ENCODE results near the gene HSPBP1. TPM values are rescaled to one million over a fixed set of nuclear protein-coding genes. Genes with fewer than 3 reads are reported as not detected.
A peak's percentile ranks its signal among the peaks of the same experiment; 100 is the strongest.

Gene HSPBP1
- total RNA-seq, 2 experiments from 2014 or later = 35.0 to 38.2 TPM

GRCh38 chr19:55312621-55313512 lies 33.0 kb upstream of the HSPBP1 start:
- ATAC-seq (no peak), DNase-seq (no peak)
- Mint-ChIP-seq H3K9me3 (ENCODE audit: low read depth) (no peaks in the 10 kb centered on the region), H3K4me1 (no peaks in the 10 kb centered on the region), H3K4me3 (no peak overlapping the region), H3K36me3 (no peaks in the 10 kb centered on the region), H3K27me3 (no peaks in the 10 kb centered on the region), H3K27ac (no peak overlapping the region)
- CTCF ChIA-PET = interaction anchor here (0.6 to 4.2 kb wide), 4 partner anchors 11 to 171 kb away, joined by 3 to 25 read pairs (median 4); partner anchors contain the start of genes KMT5C and TMEM238

DNA sequence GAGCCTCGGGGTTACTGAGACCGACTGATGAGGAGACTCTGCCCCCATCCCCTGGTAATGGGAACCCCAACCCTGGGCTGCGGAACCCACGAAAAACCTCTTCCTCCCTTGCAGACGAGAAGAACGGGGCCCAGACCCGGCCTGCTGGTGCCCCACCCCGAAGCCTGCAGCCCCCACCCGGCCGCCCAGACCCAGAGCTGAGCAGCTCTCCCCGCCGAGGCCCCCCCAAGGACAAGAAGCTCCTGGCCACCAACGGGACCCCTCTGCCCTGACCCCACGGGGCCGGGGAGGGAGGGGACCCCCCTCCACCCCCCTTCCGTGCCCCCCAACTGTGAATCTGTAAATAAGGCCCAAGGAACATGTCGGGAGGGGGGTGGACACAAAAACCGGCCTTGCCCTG lies 31.9 kb upstream of the HSPBP1 start:
- H3K4me3 Mint-ChIP-seq = no peak overlapping the region
- no peaks in the 10 kb centered on the region for H3K36me3 Mint-ChIP-seq
- H3K4me1 Mint-ChIP-seq = no peaks in the 10 kb centered on the region
- DNase-seq (no peak), ATAC-seq (no peak)
- CTCF ChIA-PET = interaction anchor here (1.1 to 4.2 kb wide), 3 partner anchors 10 to 73 kb away, joined by 3 to 25 read pairs (median 4); partner anchors contain the start of genes KMT5C and TMEM238
- no peaks in the 10 kb centered on the region for H3K27me3 Mint-ChIP-seq
- H3K27ac Mint-ChIP-seq = no peak overlapping the region
- no peaks in the 10 kb centered on the region for H3K9me3 Mint-ChIP-seq (ENCODE audit: low read depth)

- no peaks in the 10 kb centered on the region for H3K27me3 Mint-ChIP-seq
- no peak overlapping the region for H3K27ac Mint-ChIP-seq
- CTCF ChIA-PET = interaction anchor here (1.1 to 4.2 kb wide), 2 partner anchors 10 to 73 kb away, joined by 3 to 25 read pairs; partner anchors contain the start of gene TMEM238
- no peaks in the 10 kb centered on the region for H3K4me1 Mint-ChIP-seq
- H3K36me3 Mint-ChIP-seq = no peaks in the 10 kb centered on the region
- no peak overlapping the region for H3K4me3 Mint-ChIP-seq
- no peaks in the 10 kb centered on the region for H3K9me3 Mint-ChIP-seq (ENCODE audit: low read depth)
- ATAC-seq (no peak), DNase-seq (no peak)
Observed at GRCh38 chr19:55311397-55311796, 31.5 kb upstream of the HSPBP1 start.

GRCh38 chr19:55310498-55310897 lies 30.6 kb upstream of the HSPBP1 start:
- no peak for ATAC-seq
- no peaks in the 10 kb centered on the region for H3K9me3 Mint-ChIP-seq (ENCODE audit: low read depth)
- no peak overlapping the region for H3K4me3 Mint-ChIP-seq
- DNase-seq = no peak
- peaks cover 4% of the 10 kb centered on the region for H3K4me1 Mint-ChIP-seq
- CTCF ChIA-PET = interaction anchor here (4.2 kb wide), 1 partner anchor 9 kb away, joined by 25 read pairs; no protein-coding TSS in a partner anchor
- no peak overlapping the region for H3K27ac Mint-ChIP-seq
- H3K27me3 Mint-ChIP-seq = no peaks in the 10 kb centered on the region
- no peaks in the 10 kb centered on the region for H3K36me3 Mint-ChIP-seq

- Mint-ChIP-seq H3K4me3 (no peak overlapping the region), H3K9me3 (ENCODE audit: low read depth) (no peaks in the 10 kb centered on the region), H3K27me3 (no peaks in the 10 kb centered on the region), H3K36me3 (peaks cover 2% of the 10 kb centered on the region), H3K4me1 (peaks cover 6% of the 10 kb centered on the region), H3K27ac (no peak overlapping the region)
- DNase-seq (no peak), ATAC-seq (no peak)
- CTCF ChIA-PET = interaction anchor here (0.8 kb wide), 1 partner anchor 29 kb away, joined by 3 read pairs; the partner anchor contains the start of gene HSPBP1
Observed at GRCh38 chr19:55309448-55309847, 29.5 kb upstream of the HSPBP1 start.

DNA sequence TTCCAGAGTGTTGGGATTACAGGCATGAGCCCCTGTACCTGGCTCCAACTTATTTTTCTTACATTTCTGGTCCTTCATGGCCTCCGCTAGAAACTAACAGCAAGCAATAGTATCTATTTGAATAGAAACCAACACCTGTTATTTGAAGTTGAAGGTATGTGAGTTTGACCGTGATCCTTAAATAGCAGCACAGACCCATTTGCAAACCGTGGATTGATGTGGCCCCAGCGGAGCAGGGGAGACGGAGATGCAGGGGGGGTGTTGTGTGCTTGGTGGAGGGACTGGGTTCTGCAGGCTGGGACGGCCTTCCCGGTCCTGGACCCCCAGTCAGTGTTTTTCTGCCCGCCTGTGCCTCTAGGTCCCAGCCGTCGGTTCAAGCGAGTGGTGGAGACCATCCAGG lies 28.4 kb upstream of the HSPBP1 start:
- H3K36me3 Mint-ChIP-seq = peaks cover 4% of the 10 kb centered on the region
- no peaks in the 10 kb centered on the region for H3K9me3 Mint-ChIP-seq (ENCODE audit: low read depth)
- CTCF ChIA-PET = no interaction called here
- no peaks in the 10 kb centered on the region for H3K27me3 Mint-ChIP-seq
- peaks cover 6% of the 10 kb centered on the region for H3K4me1 Mint-ChIP-seq
- no peak overlapping the region for H3K4me3 Mint-ChIP-seq
- no peak for ATAC-seq
- DNase-seq = no peak
- H3K27ac Mint-ChIP-seq = no peak overlapping the region

DNA sequence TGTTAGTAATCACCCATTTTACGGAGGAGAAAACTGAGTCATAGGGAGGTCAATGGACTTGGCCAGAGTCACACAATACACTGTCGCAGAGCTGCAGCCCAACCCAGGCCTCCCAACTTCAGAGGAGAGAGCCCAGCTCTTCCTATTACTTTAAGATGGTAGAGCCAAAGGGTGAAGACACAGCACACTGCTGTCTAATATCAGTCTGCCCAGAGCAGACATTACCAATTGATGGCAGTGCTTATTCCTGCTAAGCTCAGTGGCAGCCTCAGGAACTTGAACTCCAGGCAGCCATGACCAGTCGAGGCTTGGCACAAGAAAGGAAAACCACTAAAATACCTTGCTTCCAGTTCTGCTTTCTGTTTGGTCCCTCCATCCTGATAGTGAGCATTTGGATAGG lies 26.8 kb upstream of the HSPBP1 start:
- no peak overlapping the region for H3K4me3 Mint-ChIP-seq
- no peak for DNase-seq
- no peak for ATAC-seq
- no peaks in the 10 kb centered on the region for H3K9me3 Mint-ChIP-seq (ENCODE audit: low read depth)
- CTCF ChIA-PET = interaction anchor here (1.3 to 1.6 kb wide), 2 partner anchors 77 to 197 kb away, joined by 3 to 6 read pairs; partner anchors contain the start of gene TMEM238
- peaks cover 4% of the 10 kb centered on the region for H3K36me3 Mint-ChIP-seq
- no peak overlapping the region for H3K27ac Mint-ChIP-seq
- H3K27me3 Mint-ChIP-seq = no peaks in the 10 kb centered on the region
- H3K4me1 Mint-ChIP-seq = peaks cover 9% of the 10 kb centered on the region

DNA sequence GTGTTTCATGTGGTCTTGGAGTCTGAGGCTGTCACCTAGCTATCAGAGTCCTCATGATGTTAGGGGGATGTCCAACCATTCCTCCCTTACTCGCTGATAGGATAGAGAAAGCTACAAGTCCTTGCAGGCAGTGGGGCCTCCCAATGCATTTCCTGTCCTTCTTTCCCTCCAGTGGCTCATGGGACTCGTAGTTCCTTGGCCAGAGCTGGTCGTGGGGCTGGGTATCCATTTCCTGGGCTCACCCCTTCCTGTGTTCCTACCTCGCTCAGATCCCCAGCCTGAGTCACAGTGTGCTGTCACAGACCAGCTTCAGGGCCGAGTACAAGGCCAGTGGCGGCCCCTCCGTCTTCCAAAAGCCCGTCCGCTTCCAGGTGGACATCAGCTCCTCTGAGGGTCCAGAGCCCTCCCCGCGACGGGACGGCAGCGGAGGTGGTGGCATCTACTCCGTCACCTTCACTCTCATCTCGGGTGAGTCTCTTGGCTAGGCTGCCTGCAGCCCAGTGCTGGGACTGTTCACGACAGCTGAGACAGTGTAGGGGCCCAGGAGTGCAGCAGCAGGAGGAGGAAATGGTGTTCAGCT lies 26.2 kb upstream of the HSPBP1 start:
- CTCF ChIA-PET = interaction anchor here (1.1 to 1.8 kb wide), 4 partner anchors 14 to 198 kb away, joined by 3 to 6 read pairs (median 4); partner anchors contain the start of genes KMT5C and TMEM238
- Mint-ChIP-seq H3K4me1 (peaks cover 16% of the 10 kb centered on the region), H3K4me3 (no peak overlapping the region), H3K27me3 (no peaks in the 10 kb centered on the region), H3K27ac (no peak overlapping the region), H3K9me3 (ENCODE audit: low read depth) (no peaks in the 10 kb centered on the region), H3K36me3 (peaks cover 4% of the 10 kb centered on the region)
- ATAC-seq (no peak), DNase-seq (no peak)

GRCh38 chr19:55305491-55305890 lies 25.6 kb upstream of the HSPBP1 start:
- peaks cover 4% of the 10 kb centered on the region for H3K36me3 Mint-ChIP-seq
- no peak overlapping the region for H3K27ac Mint-ChIP-seq
- H3K27me3 Mint-ChIP-seq = no peaks in the 10 kb centered on the region
- no peak overlapping the region for H3K4me3 Mint-ChIP-seq
- H3K9me3 Mint-ChIP-seq (ENCODE audit: low read depth) = no peaks in the 10 kb centered on the region
- DNase-seq = peak; percentile 63
- CTCF ChIA-PET = interaction anchor here (1.1 to 1.8 kb wide), 4 partner anchors 13 to 198 kb away, joined by 3 to 6 read pairs (median 4); partner anchors contain the start of genes KMT5C and TMEM238
- H3K4me1 Mint-ChIP-seq = peaks cover 19% of the 10 kb centered on the region
- ATAC-seq = peak; percentile 41

DNA sequence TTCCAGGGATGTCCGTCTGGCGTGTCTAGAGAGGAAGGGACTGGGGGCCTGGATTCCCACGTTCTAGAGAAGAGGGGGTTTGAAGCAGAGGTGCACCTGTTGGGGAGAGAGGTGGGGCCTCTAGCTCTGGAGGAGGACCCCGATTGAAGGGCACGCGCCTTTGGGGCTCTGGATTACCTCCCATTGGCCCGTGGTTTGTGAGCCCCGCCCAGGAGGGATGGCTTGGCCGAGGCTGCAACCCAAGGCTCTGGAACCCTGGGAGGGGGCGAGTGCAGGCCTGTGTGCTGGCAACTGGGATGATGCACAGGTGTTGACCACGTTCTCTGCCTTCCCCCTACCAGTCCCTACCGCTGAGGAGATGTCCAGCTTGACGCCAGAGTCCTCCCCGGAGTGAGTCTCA lies 25.1 kb upstream of the HSPBP1 start:
- Mint-ChIP-seq H3K36me3 (peaks cover 4% of the 10 kb centered on the region), H3K9me3 (ENCODE audit: low read depth) (no peaks in the 10 kb centered on the region), H3K27ac (no peak overlapping the region), H3K27me3 (no peaks in the 10 kb centered on the region), H3K4me1 (peaks cover 21% of the 10 kb centered on the region), H3K4me3 (no peak overlapping the region)
- no peak for DNase-seq
- CTCF ChIA-PET = interaction anchor here (1.6 to 1.8 kb wide), 2 partner anchors 13 to 79 kb away, joined by 5 to 6 read pairs; partner anchors contain the start of gene TMEM238
- ATAC-seq = no peak

- Mint-ChIP-seq H3K9me3 (ENCODE audit: low read depth) (no peaks in the 10 kb centered on the region), H3K4me1 (peaks cover 25% of the 10 kb centered on the region), H3K27ac (no peak overlapping the region), H3K27me3 (no peaks in the 10 kb centered on the region), H3K4me3 (no peak overlapping the region), H3K36me3 (peaks cover 4% of the 10 kb centered on the region)
- DNase-seq = peak; percentile 65
- peak; percentile 24 for ATAC-seq
- CTCF ChIA-PET = interaction anchor here (1.8 to 3.6 kb wide), 2 partner anchors 12 to 34 kb away, joined by 5 to 45 read pairs; partner anchors contain the start of gene KMT5C
Observed at GRCh38 chr19:55304279-55304978, 24.5 kb upstream of the HSPBP1 start.

DNA sequence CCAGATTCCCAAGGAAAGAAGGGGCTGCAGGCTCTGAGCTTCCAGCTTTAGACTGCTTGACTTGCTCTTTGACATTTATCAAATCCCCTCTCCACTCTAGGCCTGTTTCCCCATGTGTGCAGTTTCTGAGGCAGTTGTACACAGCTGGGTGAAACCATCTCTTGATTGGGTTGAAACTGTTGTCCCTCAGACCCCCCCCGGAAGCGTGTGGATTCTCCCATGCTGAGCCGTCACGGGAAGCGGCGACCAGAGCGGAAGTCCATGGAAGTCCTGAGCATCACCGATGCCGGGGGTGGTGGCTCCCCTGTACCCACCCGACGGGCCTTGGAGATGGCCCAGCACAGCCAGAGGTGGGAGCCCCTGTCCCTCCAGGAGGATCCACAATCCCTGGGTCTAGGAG lies 23.6 kb upstream of the HSPBP1 start:
- no peaks in the 10 kb centered on the region for H3K9me3 Mint-ChIP-seq (ENCODE audit: low read depth)
- DNase-seq (no peak), ATAC-seq (no peak)
- CTCF ChIA-PET = interaction anchor here (1.0 to 3.9 kb wide), 11 partner anchors 11 to 201 kb away, joined by 4 to 58 read pairs (median 16); partner anchors contain the start of genes BRSK1, GARIN5B, HSPBP1 and KMT5C
- peaks cover 4% of the 10 kb centered on the region for H3K36me3 Mint-ChIP-seq
- H3K4me1 Mint-ChIP-seq = peaks cover 28% of the 10 kb centered on the region
- peaks cover 3% of the 10 kb centered on the region for H3K27me3 Mint-ChIP-seq
- H3K27ac Mint-ChIP-seq = no peak overlapping the region
- H3K4me3 Mint-ChIP-seq = no peak overlapping the region

GRCh38 chr19:55302318-55302703 lies 22.4 kb upstream of the HSPBP1 start:
- Mint-ChIP-seq H3K36me3 (peaks cover 4% of the 10 kb centered on the region), H3K9me3 (ENCODE audit: low read depth) (no peaks in the 10 kb centered on the region), H3K4me3 (peak overlapping the region; percentile 78), H3K27ac (peak overlapping the region; percentile 94), H3K4me1 (peaks cover 31% of the 10 kb centered on the region), H3K27me3 (peaks cover 3% of the 10 kb centered on the region)
- CTCF ChIA-PET = interaction anchor here (0.6 to 3.9 kb wide), 33 partner anchors 10 to 1097 kb away, joined by 3 to 58 read pairs (median 6); partner anchors contain the start of genes BRSK1, HSPBP1, ISOC2 and KMT5C
- ATAC-seq = no peak
- DNase-seq = no peak

Measured in activated CD8-positive, alpha-beta memory T cell treated with anti-CD3 and anti-CD28 coated beads, Interleukin-2, amount 10 ng/mL, durations not matched to agents 7 days and 5 days (primary cell).